ENCODE data around the gene DDR1. TPM values are rescaled to one million over a fixed set of nuclear protein-coding genes. Genes with fewer than 3 reads are reported as not detected.

The DDR1 gene
- total RNA-seq, 2 experiments from 2014 or later = 6.5 to 6.6 TPM

DNA sequence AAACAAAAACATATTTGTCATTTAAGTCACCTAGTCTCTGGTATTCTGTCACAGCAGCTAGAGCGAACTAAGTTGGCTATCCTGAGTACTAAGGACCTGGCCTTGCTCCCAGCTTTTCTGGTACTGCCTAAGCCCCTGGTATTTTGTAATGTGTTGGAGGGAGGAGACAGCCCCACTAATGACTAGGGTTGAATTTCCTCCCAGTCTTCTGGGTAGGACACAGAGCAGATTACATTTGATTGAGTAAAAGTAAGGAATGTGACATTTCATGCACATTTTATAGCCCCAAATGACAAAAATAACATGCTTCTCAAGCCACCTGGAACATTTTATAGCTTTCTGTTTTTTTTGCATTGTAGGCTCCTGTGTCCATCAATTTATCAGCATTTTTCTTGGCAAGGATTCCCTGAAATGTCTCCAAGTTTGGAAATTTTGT is 47.9 kb upstream of the DDR1 start:
- Mint-ChIP-seq H3K4me1 (ENCODE audit: low read depth) (peaks cover 25% of the 10 kb centered on the region), H3K4me3 (no peak overlapping the region), H3K36me3 (ENCODE audit: low read depth) (no peaks in the 10 kb centered on the region), H3K27ac (no peak overlapping the region), H3K27me3 (no peaks in the 10 kb centered on the region), H3K9me3 (no peaks in the 10 kb centered on the region)
- Histone ChIP-seq H3K4me3 (ENCODE audit: low read length) (no peak overlapping the region), H3K9me3 (ENCODE audit: control insufficient read depth in 1 of 2, insufficient read depth in 1 of 2, low read length in 2 of 2) (no peaks in the 10 kb centered on the region), H3K27me3 (ENCODE audit: control insufficient read depth in 1 of 2, insufficient read depth in 2 of 2, low read length in 2 of 2) (no peaks in the 10 kb centered on the region), H3K4me1 (ENCODE audit: insufficient read depth, low read length) (peaks cover 37% of the 10 kb centered on the region), H3K36me3 (ENCODE audit: insufficient read depth, low read length) (no peaks in the 10 kb centered on the region), H3K27ac (ENCODE audit: low read depth in 1 of 2, low read length in 2 of 2) (no peak overlapping the region)
- DNase-seq (no peak), ATAC-seq (ENCODE audit: poor library complexity) (no peak)
- intact Hi-C loops (cut with DNase I, micrococcal nuclease) = no loop called here
- TF ChIP-seq, protein P1, sequence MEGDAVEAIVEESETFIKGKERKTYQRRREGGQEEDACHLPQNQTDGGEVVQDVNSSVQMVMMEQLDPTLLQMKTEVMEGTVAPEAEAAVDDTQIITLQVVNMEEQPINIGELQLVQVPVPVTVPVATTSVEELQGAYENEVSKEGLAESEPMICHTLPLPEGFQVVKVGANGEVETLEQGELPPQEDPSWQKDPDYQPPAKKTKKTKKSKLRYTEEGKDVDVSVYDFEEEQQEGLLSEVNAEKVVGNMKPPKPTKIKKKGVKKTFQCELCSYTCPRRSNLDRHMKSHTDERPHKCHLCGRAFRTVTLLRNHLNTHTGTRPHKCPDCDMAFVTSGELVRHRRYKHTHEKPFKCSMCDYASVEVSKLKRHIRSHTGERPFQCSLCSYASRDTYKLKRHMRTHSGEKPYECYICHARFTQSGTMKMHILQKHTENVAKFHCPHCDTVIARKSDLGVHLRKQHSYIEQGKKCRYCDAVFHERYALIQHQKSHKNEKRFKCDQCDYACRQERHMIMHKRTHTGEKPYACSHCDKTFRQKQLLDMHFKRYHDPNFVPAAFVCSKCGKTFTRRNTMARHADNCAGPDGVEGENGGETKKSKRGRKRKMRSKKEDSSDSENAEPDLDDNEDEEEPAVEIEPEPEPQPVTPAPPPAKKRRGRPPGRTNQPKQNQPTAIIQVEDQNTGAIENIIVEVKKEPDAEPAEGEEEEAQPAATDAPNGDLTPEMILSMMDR (IDR thresholded peaks at IDR 0.05) = no peak
- ChIA-PET CTCF (interaction anchor here (1.5 kb wide), 1 partner anchor 8 kb away, joined by 6 read pairs; no protein-coding TSS in a partner anchor), POLR2A (interaction anchor here (0.9 kb wide), 1 partner anchor 42 kb away, joined by 3 read pairs; no protein-coding TSS in a partner anchor)

DNA sequence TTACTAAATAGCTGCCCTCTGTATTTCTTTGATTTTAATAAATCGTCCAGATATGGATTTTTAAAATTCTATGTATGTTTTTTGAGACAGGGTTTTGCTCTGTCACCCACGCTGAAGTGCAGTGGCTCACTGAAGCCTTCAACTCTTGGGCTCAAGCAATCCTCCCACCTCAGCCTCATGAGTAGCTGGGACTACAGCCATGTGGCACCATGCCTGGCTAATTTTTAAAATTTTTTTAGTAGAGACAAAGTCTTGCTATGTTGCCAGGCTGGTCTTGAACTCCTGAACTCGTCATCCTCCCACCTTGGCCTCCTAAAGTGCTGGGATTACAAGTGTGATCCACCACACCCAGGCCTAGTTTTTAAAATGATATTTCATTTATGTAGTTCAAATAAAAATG is 47.4 kb upstream of the DDR1 start:
- H3K36me3 ChIP-seq (ENCODE audit: insufficient read depth, low read length) = no peaks in the 10 kb centered on the region
- ChIA-PET CTCF (interaction anchor here (1.5 kb wide), 1 partner anchor 9 kb away, joined by 6 read pairs; no protein-coding TSS in a partner anchor), POLR2A (interaction anchor here (0.9 kb wide), 1 partner anchor 43 kb away, joined by 3 read pairs; no protein-coding TSS in a partner anchor)
- H3K27ac ChIP-seq (ENCODE audit: low read depth in 1 of 2, low read length in 2 of 2) = no peak overlapping the region
- H3K4me1 ChIP-seq (ENCODE audit: insufficient read depth, low read length) = peaks cover 35% of the 10 kb centered on the region
- DNase-seq (no peak), ATAC-seq (ENCODE audit: poor library complexity) (no peak)
- H3K27me3 Mint-ChIP-seq = no peaks in the 10 kb centered on the region
- no peaks in the 10 kb centered on the region for H3K9me3 ChIP-seq (ENCODE audit: control insufficient read depth in 1 of 2, insufficient read depth in 1 of 2, low read length in 2 of 2)
- peaks cover 20% of the 10 kb centered on the region for H3K4me1 Mint-ChIP-seq (ENCODE audit: low read depth)
- H3K36me3 Mint-ChIP-seq (ENCODE audit: low read depth) = no peaks in the 10 kb centered on the region
- H3K27me3 ChIP-seq (ENCODE audit: control insufficient read depth in 1 of 2, insufficient read depth in 2 of 2, low read length in 2 of 2) = no peaks in the 10 kb centered on the region
- no peak overlapping the region for H3K4me3 Mint-ChIP-seq
- H3K9me3 Mint-ChIP-seq = no peaks in the 10 kb centered on the region
- TF ChIP-seq, protein P1 (IDR thresholded peaks at IDR 0.05) = no peak
- H3K4me3 ChIP-seq (ENCODE audit: low read length) = no peak overlapping the region
- intact Hi-C loops (cut with DNase I, micrococcal nuclease) = no loop called here
- no peak overlapping the region for H3K27ac Mint-ChIP-seq

DNA sequence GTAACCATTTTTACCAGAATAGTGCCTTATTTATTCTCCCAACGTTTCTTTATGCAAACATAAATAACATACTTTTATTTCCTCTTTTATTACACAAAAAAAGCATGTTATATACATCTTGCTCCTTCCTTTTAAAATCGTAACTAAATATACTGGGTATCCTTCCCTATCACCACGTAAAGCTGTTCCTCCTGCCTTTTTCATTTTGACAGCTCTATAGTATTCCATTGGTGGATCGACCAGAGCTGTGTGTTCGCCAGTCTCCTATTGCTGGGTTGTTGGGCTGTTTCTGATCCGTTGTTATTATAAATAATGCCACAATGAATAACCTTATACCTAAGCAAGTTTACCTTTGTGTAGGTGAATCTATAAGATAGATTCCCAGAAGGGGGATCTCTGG is 46.9 kb upstream of the DDR1 start:
- Histone ChIP-seq H3K36me3 (ENCODE audit: insufficient read depth, low read length) (no peaks in the 10 kb centered on the region), H3K27me3 (ENCODE audit: control insufficient read depth in 1 of 2, insufficient read depth in 2 of 2, low read length in 2 of 2) (no peaks in the 10 kb centered on the region), H3K4me1 (ENCODE audit: insufficient read depth, low read length) (peaks cover 35% of the 10 kb centered on the region), H3K27ac (ENCODE audit: low read depth in 1 of 2, low read length in 2 of 2) (no peak overlapping the region), H3K4me3 (ENCODE audit: low read length) (no peak overlapping the region), H3K9me3 (ENCODE audit: control insufficient read depth in 1 of 2, insufficient read depth in 1 of 2, low read length in 2 of 2) (no peaks in the 10 kb centered on the region)
- H3K9me3 Mint-ChIP-seq = no peaks in the 10 kb centered on the region
- TF ChIP-seq, protein P1 (IDR thresholded peaks at IDR 0.05) = no peak
- no peak overlapping the region for H3K27ac Mint-ChIP-seq
- no peak overlapping the region for H3K4me3 Mint-ChIP-seq
- peaks cover 18% of the 10 kb centered on the region for H3K4me1 Mint-ChIP-seq (ENCODE audit: low read depth)
- DNase-seq = no peak
- no peaks in the 10 kb centered on the region for H3K36me3 Mint-ChIP-seq (ENCODE audit: low read depth)
- no peak for ATAC-seq (ENCODE audit: poor library complexity)
- CTCF ChIA-PET = interaction anchor here (1.5 kb wide), 1 partner anchor 9 kb away, joined by 6 read pairs; no protein-coding TSS in a partner anchor
- POLR2A ChIA-PET = interaction anchor here (0.9 kb wide), 1 partner anchor 43 kb away, joined by 3 read pairs; no protein-coding TSS in a partner anchor
- no peaks in the 10 kb centered on the region for H3K27me3 Mint-ChIP-seq
- intact Hi-C loops (cut with DNase I, micrococcal nuclease) = no loop called here
